Airway epithelial cell (primary cell): ENCODE data around the gene AMMECR1. TPM values are rescaled to one million over a fixed set of nuclear protein-coding genes. Genes with fewer than 3 reads are reported as not detected.

ENCODE experiments used
- total RNA-seq: library from RNA; depleted of rRNA; stranded (reverse); fragments of >200 nt; gene quantifications from 2 replicates; pipeline ENCODE4 v1.2.3, GENCODE V29; 2015

AMMECR1 gene
- total RNA-seq = 17.1 and 21.7 TPM in 2 replicates

DNA sequence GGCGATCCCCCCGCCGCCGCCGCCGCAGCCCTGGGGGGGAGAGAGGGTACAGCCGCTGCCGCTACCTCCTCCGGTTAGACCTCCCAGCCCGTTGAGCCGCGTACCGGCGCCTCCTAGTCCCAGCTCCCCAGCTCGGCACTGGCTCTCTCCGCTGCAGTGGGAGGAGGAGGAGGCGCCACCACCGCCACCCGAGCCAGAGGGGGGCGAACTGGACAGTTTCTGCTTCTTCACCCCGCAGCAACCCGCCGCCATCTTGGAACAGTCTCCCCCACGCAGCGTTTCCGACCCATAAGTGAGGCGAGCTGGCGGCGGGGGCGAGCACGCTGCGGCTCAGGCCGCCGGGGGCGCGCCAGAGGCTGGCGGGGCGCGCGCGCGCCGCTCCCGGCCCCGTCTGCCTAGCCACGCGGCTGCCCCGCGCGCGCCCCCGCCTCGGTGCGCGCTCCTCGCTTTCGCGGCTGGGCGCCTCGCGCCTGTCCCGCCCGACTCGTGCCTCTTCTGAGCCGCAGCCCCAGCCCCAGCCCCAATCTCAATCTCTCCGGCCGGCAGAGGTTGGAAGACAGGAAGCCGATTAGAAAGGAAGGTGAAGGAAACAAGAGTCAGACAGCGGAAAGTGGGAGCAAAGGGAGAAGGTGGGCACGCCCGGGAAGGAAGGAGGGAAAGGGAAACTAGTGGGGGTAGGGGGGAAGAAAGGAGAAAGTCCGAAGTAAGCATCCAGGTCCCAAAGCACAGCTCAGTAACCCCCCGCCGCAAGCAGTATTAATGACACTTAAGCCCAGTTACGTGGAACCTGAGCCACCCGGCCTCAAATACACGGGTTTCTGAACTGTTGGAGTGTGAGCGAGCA is at the start of gene AMMECR1:
TSS of gene AMMECR1 (minus strand) at position 266 of the 844 bp plus-strand sequence. CDS start at position 252, 14 bp downstream.

DNA sequence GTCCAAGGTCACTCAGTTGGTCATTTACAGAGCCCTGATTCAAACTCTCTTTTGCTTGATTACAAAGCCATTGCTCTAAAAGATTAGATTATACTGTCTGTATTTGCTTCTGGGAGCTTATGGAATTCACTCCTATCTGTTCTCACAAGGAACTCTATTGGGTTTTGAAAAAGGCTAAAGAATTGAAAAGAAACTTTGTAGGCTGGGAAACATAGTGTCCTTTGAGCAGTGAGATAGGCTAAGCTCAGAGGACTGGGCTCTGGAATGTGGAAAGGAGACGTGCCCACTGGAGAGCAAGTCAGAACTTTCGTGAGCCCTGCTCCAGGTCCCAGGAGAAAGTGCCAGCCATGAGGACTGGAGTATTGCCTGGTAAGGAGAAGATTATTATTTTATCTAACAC is 40.7 kb upstream of the AMMECR1 start, which contains the start of gene RTL9:
TSS of gene RTL9 (plus strand) at position 301 of the 400 bp plus-strand sequence. CDS start 91,770 bp downstream, outside the sequence.

Other genes starting within 250 kb of the AMMECR1 start
- 0.09 and 0.42 TPM in 2 replicates for gene RTL9, start 40.8 kb upstream of the AMMECR1 start, total RNA-seq